HG03159 (cell line): ENCODE measurements around the gene IREB2.
A peak's percentile ranks its signal among the peaks of the same experiment; 100 is the strongest.
"Not testable (repeated sequence)": the region's sequence is repeated elsewhere in the genome, so short reads cannot be mapped to it uniquely, and the experiment has no call there.

ENCODE experiments used
- ATAC-seq: cut with Tn5 transposase; IDR thresholded peaks from one replicate; pipeline ENCODE4 v1.9.1; 2021; ENCODE audit warnings: mild to moderate bottlenecking, moderate library complexity; ENCODE audit not compliant: unreplicated experiment

Gene IREB2

GRCh38 chr15:78437762-78438618 is at the start of gene IREB2:
TSS of gene IREB2 (plus strand) at chr15:78438216. CDS start at chr15:78438338, 122 bp downstream.
- ATAC-seq, result peak; percentile 76

GRCh38 chr15:78388865-78389264 is 49.2 kb upstream of the IREB2 start:
- ATAC-seq, result no peak

GRCh38 chr15:78389322-78389721 is 48.7 kb upstream of the IREB2 start:
- no peak for ATAC-seq

- ATAC-seq, result no peak
Measured at GRCh38 chr15:78389738-78390137, 48.3 kb upstream of the IREB2 start.

GRCh38 chr15:78390242-78390641 is 47.8 kb upstream of the IREB2 start:
- no peak for ATAC-seq

- ATAC-seq, result no peak
Measured at GRCh38 chr15:78390826-78391225, 47.2 kb upstream of the IREB2 start.

- ATAC-seq, result no peak
Measured at GRCh38 chr15:78391781-78392180, 46.2 kb upstream of the IREB2 start.

GRCh38 chr15:78392430-78392829 is 45.6 kb upstream of the IREB2 start:
- ATAC-seq, result no peak

GRCh38 chr15:78393137-78393536 is 44.9 kb upstream of the IREB2 start:
- no peak for ATAC-seq

- ATAC-seq, result no peak
Measured at GRCh38 chr15:78394026-78394425, 44.0 kb upstream of the IREB2 start.

- no peak for ATAC-seq
Measured at GRCh38 chr15:78394981-78395616, 42.9 kb upstream of the IREB2 start.

GRCh38 chr15:78396186-78396814 is 41.7 kb upstream of the IREB2 start:
- ATAC-seq, result no peak

GRCh38 chr15:78396976-78397375 is 41.0 kb upstream of the IREB2 start:
- ATAC-seq, result no peak

GRCh38 chr15:78397382-78397781 is 40.6 kb upstream of the IREB2 start:
- no peak for ATAC-seq

GRCh38 chr15:78398076-78398825 is 39.8 kb upstream of the IREB2 start:
- no peak for ATAC-seq

- no peak for ATAC-seq
Measured at GRCh38 chr15:78399091-78399490, 38.9 kb upstream of the IREB2 start.

GRCh38 chr15:78402061-78402610 is 35.9 kb upstream of the IREB2 start:
- no peak for ATAC-seq

GRCh38 chr15:78404125-78404524 is 33.9 kb upstream of the IREB2 start:
- no peak for ATAC-seq

- ATAC-seq, result not testable (repeated sequence)
Measured at GRCh38 chr15:78404796-78405195, 33.2 kb upstream of the IREB2 start.

- ATAC-seq, result no peak
Measured at GRCh38 chr15:78405336-78405924, 32.6 kb upstream of the IREB2 start.
